Osteoblast (primary cell): ENCODE data around the gene ARSA. TPM values are rescaled to one million over a fixed set of nuclear protein-coding genes. Genes with fewer than 3 reads are reported as not detected.

ENCODE experiments used
- DNase-seq: peaks from one replicate; pipeline ENCODE4 v3.0.0; 2011; ENCODE audit warnings: low spot score, mixed read lengths; ENCODE audit not compliant: insufficient read length; ENCODE audit errors: missing footprints
- H2AFZ ChIP-seq: 2 replicates; pipeline ENCODE4 v1.6.0; 2011; ENCODE audit warnings: mild to moderate bottlenecking, low read length
- H3K27ac ChIP-seq: 2 replicates; pipeline ENCODE4 v1.5.1; 2011; ENCODE audit warnings: mild to moderate bottlenecking, low read depth, low read length, moderate library complexity
- H3K27me3 ChIP-seq: 2 replicates; pipeline ENCODE4 v1.6.0; 2012; ENCODE audit warnings: mild to moderate bottlenecking, control low read depth, inconsistent platforms, low read length, moderate library complexity; ENCODE audit not compliant: insufficient read depth
- H3K36me3 ChIP-seq: 2 replicates; pipeline ENCODE4 v1.5.1; 2011; ENCODE audit warnings: mild to moderate bottlenecking, low read length, control low read depth, moderate library complexity; ENCODE audit not compliant: insufficient read depth
- H3K4me1 ChIP-seq: 2 replicates; pipeline ENCODE4 v1.5.1; 2011; ENCODE audit warnings: mild to moderate bottlenecking, low read length, control low read depth, moderate library complexity; ENCODE audit not compliant: insufficient read depth
- H3K4me2 ChIP-seq: 2 replicates; pipeline ENCODE4 v1.6.0; 2011; ENCODE audit warnings: mild to moderate bottlenecking, low read length; ENCODE audit not compliant: insufficient read depth
- H3K4me3 ChIP-seq: fragments of 200-600 bp; sonication (generic); 3 replicates; pipeline ENCODE4 v1.5.1; 2012; ENCODE audit warnings: mild to moderate bottlenecking, low read length, inconsistent platforms; ENCODE audit not compliant: insufficient read depth
- H3K79me2 ChIP-seq: 2 replicates; pipeline ENCODE4 v1.6.0; 2012; ENCODE audit warnings: mild to moderate bottlenecking, low read length, control low read depth, inconsistent platforms; ENCODE audit not compliant: insufficient read depth
- H3K9me3 ChIP-seq: 2 replicates; pipeline ENCODE4 v1.5.1; 2011; ENCODE audit warnings: low read depth, low read length, control low read depth
- H4K20me1 ChIP-seq: 2 replicates; pipeline ENCODE4 v1.6.0; 2012; ENCODE audit warnings: mild to moderate bottlenecking, low read length, control low read depth; ENCODE audit not compliant: insufficient read depth
- total RNA-seq: library from RNA; depleted of rRNA; stranded (reverse); fragments of >200 nt; gene quantifications from 2 replicates; pipeline ENCODE4 v1.2.3, GENCODE V29; 2012
- TF ChIP-seq, protein P1 (sequence below): IDR thresholded peaks from 2 replicates; pipeline ENCODE4 v1.5.1; 2011; ENCODE audit warnings: mild to moderate bottlenecking, low read depth, low read length, moderate library complexity; ENCODE audit errors: extremely low read depth

ARSA gene
- total RNA-seq, 1 donor = 38.4 TPM

DNA sequence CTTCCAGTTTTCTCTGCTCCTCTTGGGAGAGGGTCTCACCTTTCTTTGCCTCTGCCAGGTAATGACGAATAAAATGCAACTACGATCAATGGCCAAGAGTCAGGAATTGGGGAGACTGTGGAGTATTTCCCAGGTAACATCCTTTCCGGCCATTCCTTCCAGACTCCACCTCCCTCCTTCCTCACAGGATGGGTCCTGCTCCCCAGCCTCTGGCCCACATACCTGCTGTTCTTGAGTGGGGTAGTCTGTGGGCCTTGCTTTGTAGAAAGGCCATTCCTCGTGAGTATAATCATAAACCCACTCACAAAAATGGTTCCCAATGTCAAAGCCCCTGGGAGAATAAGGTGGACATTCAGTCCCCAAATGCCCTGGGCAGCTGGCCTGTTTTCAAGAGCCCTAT lies 48.2 kb downstream of the ARSA start:
- H2AFZ ChIP-seq = no peak overlapping the region
- H3K79me2 ChIP-seq = peaks cover 13% of the 10 kb centered on the region
- DNase-seq = peak; percentile 73
- no peaks in the 10 kb centered on the region for H4K20me1 ChIP-seq
- no peak overlapping the region for H3K4me3 ChIP-seq
- H3K4me1 ChIP-seq = peaks cover 25% of the 10 kb centered on the region
- H3K4me2 ChIP-seq = no peak overlapping the region
- TF ChIP-seq, protein P1, sequence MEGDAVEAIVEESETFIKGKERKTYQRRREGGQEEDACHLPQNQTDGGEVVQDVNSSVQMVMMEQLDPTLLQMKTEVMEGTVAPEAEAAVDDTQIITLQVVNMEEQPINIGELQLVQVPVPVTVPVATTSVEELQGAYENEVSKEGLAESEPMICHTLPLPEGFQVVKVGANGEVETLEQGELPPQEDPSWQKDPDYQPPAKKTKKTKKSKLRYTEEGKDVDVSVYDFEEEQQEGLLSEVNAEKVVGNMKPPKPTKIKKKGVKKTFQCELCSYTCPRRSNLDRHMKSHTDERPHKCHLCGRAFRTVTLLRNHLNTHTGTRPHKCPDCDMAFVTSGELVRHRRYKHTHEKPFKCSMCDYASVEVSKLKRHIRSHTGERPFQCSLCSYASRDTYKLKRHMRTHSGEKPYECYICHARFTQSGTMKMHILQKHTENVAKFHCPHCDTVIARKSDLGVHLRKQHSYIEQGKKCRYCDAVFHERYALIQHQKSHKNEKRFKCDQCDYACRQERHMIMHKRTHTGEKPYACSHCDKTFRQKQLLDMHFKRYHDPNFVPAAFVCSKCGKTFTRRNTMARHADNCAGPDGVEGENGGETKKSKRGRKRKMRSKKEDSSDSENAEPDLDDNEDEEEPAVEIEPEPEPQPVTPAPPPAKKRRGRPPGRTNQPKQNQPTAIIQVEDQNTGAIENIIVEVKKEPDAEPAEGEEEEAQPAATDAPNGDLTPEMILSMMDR = no peak
- peaks cover 7% of the 10 kb centered on the region for H3K36me3 ChIP-seq
- H3K27me3 ChIP-seq = no peaks in the 10 kb centered on the region
- H3K27ac ChIP-seq = no peak overlapping the region
- no peaks in the 10 kb centered on the region for H3K9me3 ChIP-seq

DNA sequence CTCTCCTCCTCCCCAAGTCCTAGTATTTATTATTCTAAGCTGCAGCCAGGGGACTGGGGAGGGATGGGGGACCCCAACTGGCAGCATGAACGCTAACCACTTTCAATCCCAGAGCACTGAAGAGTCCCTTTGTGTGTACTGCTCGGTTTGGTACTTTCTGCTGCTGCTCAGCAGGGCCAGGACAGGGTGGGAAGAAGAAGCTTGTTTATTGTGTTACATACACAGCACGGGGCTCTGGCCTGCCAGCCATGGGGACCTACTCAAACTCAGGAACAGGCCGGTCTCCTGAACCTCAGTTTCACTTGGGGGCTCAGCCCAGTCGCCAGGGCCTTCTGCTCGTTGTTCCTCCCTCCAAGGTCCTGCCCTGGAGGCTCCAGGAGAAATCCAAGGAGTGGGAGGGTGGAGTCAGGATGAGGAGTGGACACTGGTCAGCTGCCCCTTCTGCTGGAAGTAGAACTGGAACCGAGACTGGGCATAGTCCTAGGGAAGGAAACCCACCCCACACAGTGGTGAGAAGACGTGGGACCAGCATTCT lies 49.1 kb downstream of the ARSA start:
- Histone ChIP-seq H3K36me3 (peaks cover 7% of the 10 kb centered on the region), H3K79me2 (peaks cover 13% of the 10 kb centered on the region), H4K20me1 (no peaks in the 10 kb centered on the region), H3K9me3 (no peaks in the 10 kb centered on the region), H3K4me2 (peak overlapping the region; percentile 55), H3K27me3 (no peaks in the 10 kb centered on the region), H3K4me1 (peaks cover 25% of the 10 kb centered on the region), H2AFZ (no peak overlapping the region), H3K4me3 (peak overlapping the region; percentile 55), H3K27ac (no peak overlapping the region)
- no peak for DNase-seq
- TF ChIP-seq, protein P1 = no peak

DNA sequence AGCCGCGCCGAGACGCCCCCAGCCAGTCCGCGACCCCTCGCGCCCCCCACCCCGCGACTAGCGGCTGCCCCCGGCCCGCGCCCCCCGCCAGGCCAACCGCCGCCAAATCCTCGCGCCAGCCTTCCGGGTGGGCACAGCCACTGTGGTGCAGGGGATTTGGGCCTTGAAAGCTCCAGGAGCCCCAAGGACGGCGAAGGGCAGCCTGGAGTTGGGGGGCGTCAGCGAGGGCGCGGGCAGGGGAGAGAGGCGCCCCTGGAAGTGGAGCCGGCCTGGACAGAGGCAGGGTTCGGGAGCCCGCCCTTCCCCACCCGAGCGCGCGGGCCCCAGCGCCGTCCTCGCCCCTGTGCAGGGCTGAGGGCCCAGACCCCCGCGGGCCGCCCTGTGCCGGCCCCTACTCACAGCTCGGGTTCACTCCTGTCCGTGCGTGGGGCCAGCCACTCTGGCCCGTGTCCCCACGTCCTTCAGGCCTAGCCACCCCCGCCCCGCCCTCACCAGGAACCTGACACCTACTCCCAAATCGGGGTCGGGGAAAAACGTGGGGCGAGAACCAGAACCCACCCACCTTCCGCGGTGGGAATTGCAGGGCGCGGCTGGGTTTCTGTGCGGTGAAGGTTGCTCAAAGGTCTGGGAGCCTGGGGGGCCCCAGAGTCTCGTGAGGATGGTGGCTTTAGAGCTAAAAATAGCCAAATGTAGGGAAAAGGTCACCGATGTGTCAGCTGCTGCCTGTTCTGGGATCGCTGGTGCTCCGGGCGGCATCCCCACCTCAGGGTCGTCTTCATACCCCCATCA lies 49.8 kb downstream of the ARSA start, which contains the start of gene CPT1B:
Gene CPT1B (minus strand): TSS at position 441 of the 789 bp plus-strand sequence. CDS start 512 bp downstream, outside the sequence.
- TF ChIP-seq, protein P1 = no peak
- Histone ChIP-seq H3K4me2 (peak within 1 kb of the TSS; percentile 55), H3K9me3 (no peaks in the 10 kb centered on the region), H4K20me1 (no peaks in the 10 kb centered on the region), H3K4me1 (peaks cover 18% of the 10 kb centered on the region), H3K79me2 (peaks cover 8% of the 10 kb centered on the region), H2AFZ (no peak within 1 kb of the TSS), H3K36me3 (peaks cover 7% of the 10 kb centered on the region), H3K27me3 (no peaks in the 10 kb centered on the region), H3K4me3 (peak within 1 kb of the TSS; percentile 55), H3K27ac (no peak within 1 kb of the TSS)
- DNase-seq = peak; percentile 96

DNA sequence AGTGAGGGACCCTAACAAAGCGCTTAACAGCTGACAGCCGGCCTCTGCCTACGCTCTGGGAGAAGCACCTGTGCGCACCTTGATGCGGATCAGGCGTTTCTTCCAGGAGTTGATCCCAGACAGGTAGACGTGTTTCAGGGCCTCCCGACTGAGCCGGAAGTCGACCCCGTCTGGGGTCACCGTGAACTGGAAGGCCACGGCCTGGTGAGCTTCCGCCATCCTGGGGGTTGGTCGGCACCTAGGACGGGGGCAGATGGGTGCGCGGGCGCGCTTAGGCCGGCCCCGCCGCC lies 50.3 kb downstream of the ARSA start:
- Histone ChIP-seq H4K20me1 (no peaks in the 10 kb centered on the region), H3K4me2 (no peak overlapping the region), H3K36me3 (peaks cover 7% of the 10 kb centered on the region), H3K27me3 (no peaks in the 10 kb centered on the region), H3K9me3 (no peaks in the 10 kb centered on the region), H3K79me2 (peaks cover 8% of the 10 kb centered on the region), H3K27ac (no peak overlapping the region), H3K4me1 (peaks cover 18% of the 10 kb centered on the region), H3K4me3 (no peak overlapping the region), H2AFZ (no peak overlapping the region)
- DNase-seq = peak; percentile 30
- TF ChIP-seq, protein P1 = no peak
